ENCODE measurements around the gene DNMT1.
"Not testable (repeated sequence)": the region's sequence is repeated elsewhere in the genome, so short reads cannot be mapped to it uniquely, and the experiment has no call there.

Gene DNMT1

GRCh38 chr19:10182076-10182475, 12.7 kb downstream of the DNMT1 start:
- Histone ChIP-seq H2BK5ac (ENCODE audit: low read length) (no peak overlapping the region), H4K8ac (ENCODE audit: low read depth, low read length) (no peak overlapping the region), H3K79me1 (ENCODE audit: low read length) (peaks cover 7% of the 10 kb centered on the region), H3K56ac (ENCODE audit: low read length) (no peak overlapping the region), H3K4me3 (ENCODE audit: low read length) (no peak overlapping the region), H2BK15ac (replicated peaks; ENCODE audit: low read depth) (no peak overlapping the region), H3K79me2 (ENCODE audit: control insufficient read depth, insufficient read depth, low read length) (peaks cover 31% of the 10 kb centered on the region), H3K27me3 (ENCODE audit: insufficient read depth, low read length, poor library complexity) (no peaks in the 10 kb centered on the region), H4K5ac (ENCODE audit: low read length) (no peak overlapping the region), H3K23ac (ENCODE audit: low read length) (no peak overlapping the region), H3K36me3 (ENCODE audit: control insufficient read depth, insufficient read depth, low read length) (peaks cover 9% of the 10 kb centered on the region), H3K4me2 (ENCODE audit: low read length) (no peak overlapping the region), H3K9ac (ENCODE audit: low read length) (no peak overlapping the region), H3K27ac (ENCODE audit: low read depth, low read length) (no peak overlapping the region), H3K4me1 (ENCODE audit: control insufficient read depth, low read depth, low read length) (no peaks in the 10 kb centered on the region), H2BK120ac (ENCODE audit: low read depth, low read length) (no peak overlapping the region), H3K18ac (ENCODE audit: low read length) (no peak overlapping the region), H2AK5ac (ENCODE audit: low read length) (no peak overlapping the region), H3K4ac (ENCODE audit: low read depth, low read length) (no peak overlapping the region)
- DNase-seq: no peak
- WGBS (ENCODE audit: extremely low coverage, insufficient coverage, low lambda C conversion rate): no CpG with 5 or more reads among the region's 1 CpG

- H3K56ac ChIP-seq (ENCODE audit: low read length): no peak overlapping the region
- H3K4me2 ChIP-seq (ENCODE audit: low read length): no peak overlapping the region
- peaks cover 2% of the 10 kb centered on the region for H3K79me1 ChIP-seq (ENCODE audit: low read length)
- no peak overlapping the region for H3K9ac ChIP-seq (ENCODE audit: low read length)
- H2BK120ac ChIP-seq (ENCODE audit: low read depth, low read length): no peak overlapping the region
- H3K4me3 ChIP-seq (ENCODE audit: low read length): no peak overlapping the region
- no peaks in the 10 kb centered on the region for H3K4me1 ChIP-seq (ENCODE audit: control insufficient read depth, low read depth, low read length)
- H2BK5ac ChIP-seq (ENCODE audit: low read length): no peak overlapping the region
- H4K5ac ChIP-seq (ENCODE audit: low read length): no peak overlapping the region
- no peak overlapping the region for H4K8ac ChIP-seq (ENCODE audit: low read depth, low read length)
- no peak for DNase-seq
- no peak overlapping the region for H2AK5ac ChIP-seq (ENCODE audit: low read length)
- peaks cover 7% of the 10 kb centered on the region for H3K36me3 ChIP-seq (ENCODE audit: control insufficient read depth, insufficient read depth, low read length)
- no CpG with 5 or more reads among the region's 7 CpGs for WGBS (ENCODE audit: extremely low coverage, insufficient coverage, low lambda C conversion rate)
- no peaks in the 10 kb centered on the region for H3K27me3 ChIP-seq (ENCODE audit: insufficient read depth, low read length, poor library complexity)
- H3K4ac ChIP-seq (ENCODE audit: low read depth, low read length): no peak overlapping the region
- peaks cover 16% of the 10 kb centered on the region for H3K79me2 ChIP-seq (ENCODE audit: control insufficient read depth, insufficient read depth, low read length)
- no peak overlapping the region for H2BK15ac ChIP-seq (replicated peaks; ENCODE audit: low read depth)
- H3K23ac ChIP-seq (ENCODE audit: low read length): no peak overlapping the region
- no peak overlapping the region for H3K27ac ChIP-seq (ENCODE audit: low read depth, low read length)
- no peak overlapping the region for H3K18ac ChIP-seq (ENCODE audit: low read length)
Observed at GRCh38 chr19:10180459-10180858, 14.3 kb downstream of the DNMT1 start.

GRCh38 chr19:10180024-10180423, 14.7 kb downstream of the DNMT1 start:
- no CpG with 5 or more reads among the region's 6 CpGs for WGBS (ENCODE audit: extremely low coverage, insufficient coverage, low lambda C conversion rate)
- not testable (repeated sequence) for H3K27me3 ChIP-seq (ENCODE audit: insufficient read depth, low read length, poor library complexity); H2AK5ac ChIP-seq (ENCODE audit: low read length); DNase-seq; H3K4me1 ChIP-seq (ENCODE audit: control insufficient read depth, low read depth, low read length); H3K23ac ChIP-seq (ENCODE audit: low read length); H2BK5ac ChIP-seq (ENCODE audit: low read length); H3K9ac ChIP-seq (ENCODE audit: low read length); H3K18ac ChIP-seq (ENCODE audit: low read length); H3K56ac ChIP-seq (ENCODE audit: low read length); H3K79me1 ChIP-seq (ENCODE audit: low read length); H4K5ac ChIP-seq (ENCODE audit: low read length); H3K4ac ChIP-seq (ENCODE audit: low read depth, low read length); H2BK120ac ChIP-seq (ENCODE audit: low read depth, low read length); H3K4me2 ChIP-seq (ENCODE audit: low read length); H3K36me3 ChIP-seq (ENCODE audit: control insufficient read depth, insufficient read depth, low read length); H4K8ac ChIP-seq (ENCODE audit: low read depth, low read length); H3K27ac ChIP-seq (ENCODE audit: low read depth, low read length); H2BK15ac ChIP-seq (replicated peaks; ENCODE audit: low read depth); H3K4me3 ChIP-seq (ENCODE audit: low read length)
- H3K79me2 ChIP-seq (ENCODE audit: control insufficient read depth, insufficient read depth, low read length): peaks cover 15% of the 10 kb centered on the region

GRCh38 chr19:10173527-10173926, 21.2 kb downstream of the DNMT1 start:
- no peak overlapping the region for H3K4me3 ChIP-seq (ENCODE audit: low read length)
- no peaks in the 10 kb centered on the region for H3K4me1 ChIP-seq (ENCODE audit: control insufficient read depth, low read depth, low read length)
- WGBS (ENCODE audit: extremely low coverage, insufficient coverage, low lambda C conversion rate): no CpG with 5 or more reads among the region's 9 CpGs
- no peak overlapping the region for H4K8ac ChIP-seq (ENCODE audit: low read depth, low read length)
- no peaks in the 10 kb centered on the region for H3K79me2 ChIP-seq (ENCODE audit: control insufficient read depth, insufficient read depth, low read length)
- H3K23ac ChIP-seq (ENCODE audit: low read length): no peak overlapping the region
- no peak overlapping the region for H3K27ac ChIP-seq (ENCODE audit: low read depth, low read length)
- H3K36me3 ChIP-seq (ENCODE audit: control insufficient read depth, insufficient read depth, low read length): peaks cover 10% of the 10 kb centered on the region
- no peak overlapping the region for H2BK15ac ChIP-seq (replicated peaks; ENCODE audit: low read depth)
- H4K5ac ChIP-seq (ENCODE audit: low read length): no peak overlapping the region
- no peak overlapping the region for H2BK5ac ChIP-seq (ENCODE audit: low read length)
- H2AK5ac ChIP-seq (ENCODE audit: low read length): no peak overlapping the region
- H2BK120ac ChIP-seq (ENCODE audit: low read depth, low read length): no peak overlapping the region
- H3K4me2 ChIP-seq (ENCODE audit: low read length): no peak overlapping the region
- no peaks in the 10 kb centered on the region for H3K27me3 ChIP-seq (ENCODE audit: insufficient read depth, low read length, poor library complexity)
- H3K4ac ChIP-seq (ENCODE audit: low read depth, low read length): no peak overlapping the region
- no peak overlapping the region for H3K9ac ChIP-seq (ENCODE audit: low read length)
- H3K18ac ChIP-seq (ENCODE audit: low read length): no peak overlapping the region
- H3K79me1 ChIP-seq (ENCODE audit: low read length): no peaks in the 10 kb centered on the region
- DNase-seq: no peak
- no peak overlapping the region for H3K56ac ChIP-seq (ENCODE audit: low read length)

GRCh38 chr19:10168386-10168948, 26.3 kb downstream of the DNMT1 start:
- no peak overlapping the region for H2BK5ac ChIP-seq (ENCODE audit: low read length)
- H4K8ac ChIP-seq (ENCODE audit: low read depth, low read length): no peak overlapping the region
- no peak overlapping the region for H3K23ac ChIP-seq (ENCODE audit: low read length)
- H2AK5ac ChIP-seq (ENCODE audit: low read length): no peak overlapping the region
- H3K27ac ChIP-seq (ENCODE audit: low read depth, low read length): no peak overlapping the region
- H3K36me3 ChIP-seq (ENCODE audit: control insufficient read depth, insufficient read depth, low read length): peaks cover 10% of the 10 kb centered on the region
- no CpG with 5 or more reads among the region's 2 CpGs for WGBS (ENCODE audit: extremely low coverage, insufficient coverage, low lambda C conversion rate)
- no peak overlapping the region for H3K4ac ChIP-seq (ENCODE audit: low read depth, low read length)
- H3K4me2 ChIP-seq (ENCODE audit: low read length): no peak overlapping the region
- DNase-seq: no peak
- no peaks in the 10 kb centered on the region for H3K27me3 ChIP-seq (ENCODE audit: insufficient read depth, low read length, poor library complexity)
- no peak overlapping the region for H3K56ac ChIP-seq (ENCODE audit: low read length)
- no peaks in the 10 kb centered on the region for H3K4me1 ChIP-seq (ENCODE audit: control insufficient read depth, low read depth, low read length)
- H2BK120ac ChIP-seq (ENCODE audit: low read depth, low read length): no peak overlapping the region
- H3K79me2 ChIP-seq (ENCODE audit: control insufficient read depth, insufficient read depth, low read length): no peaks in the 10 kb centered on the region
- no peak overlapping the region for H3K18ac ChIP-seq (ENCODE audit: low read length)
- H3K9ac ChIP-seq (ENCODE audit: low read length): no peak overlapping the region
- H4K5ac ChIP-seq (ENCODE audit: low read length): no peak overlapping the region
- H3K79me1 ChIP-seq (ENCODE audit: low read length): no peaks in the 10 kb centered on the region
- no peak overlapping the region for H2BK15ac ChIP-seq (replicated peaks; ENCODE audit: low read depth)
- H3K4me3 ChIP-seq (ENCODE audit: low read length): no peak overlapping the region

- peaks cover 6% of the 10 kb centered on the region for H3K36me3 ChIP-seq (ENCODE audit: control insufficient read depth, insufficient read depth, low read length)
Observed at GRCh38 chr19:10167459-10167858, 27.3 kb downstream of the DNMT1 start.

More at GRCh38 chr19:10167459-10167858, 27.3 kb downstream of the DNMT1 start:
- no peaks in the 10 kb centered on the region for H3K27me3 ChIP-seq (ENCODE audit: insufficient read depth, low read length, poor library complexity)
- no peaks in the 10 kb centered on the region for H3K79me2 ChIP-seq (ENCODE audit: control insufficient read depth, insufficient read depth, low read length)
- no peak overlapping the region for H2BK15ac ChIP-seq (replicated peaks; ENCODE audit: low read depth)
- no peak overlapping the region for H4K8ac ChIP-seq (ENCODE audit: low read depth, low read length)
- H4K5ac ChIP-seq (ENCODE audit: low read length): no peak overlapping the region
- H3K56ac ChIP-seq (ENCODE audit: low read length): no peak overlapping the region
- H3K27ac ChIP-seq (ENCODE audit: low read depth, low read length): no peak overlapping the region
- H2AK5ac ChIP-seq (ENCODE audit: low read length): no peak overlapping the region
- no peak overlapping the region for H3K23ac ChIP-seq (ENCODE audit: low read length)
- H3K9ac ChIP-seq (ENCODE audit: low read length): no peak overlapping the region
- no peak overlapping the region for H3K4ac ChIP-seq (ENCODE audit: low read depth, low read length)
- DNase-seq: no peak
- no peak overlapping the region for H2BK120ac ChIP-seq (ENCODE audit: low read depth, low read length)
- H3K4me2 ChIP-seq (ENCODE audit: low read length): no peak overlapping the region
- H2BK5ac ChIP-seq (ENCODE audit: low read length): no peak overlapping the region
- WGBS (ENCODE audit: extremely low coverage, insufficient coverage, low lambda C conversion rate): no CpG with 5 or more reads among the region's 6 CpGs
- H3K18ac ChIP-seq (ENCODE audit: low read length): no peak overlapping the region
- H3K4me3 ChIP-seq (ENCODE audit: low read length): no peak overlapping the region
- H3K4me1 ChIP-seq (ENCODE audit: control insufficient read depth, low read depth, low read length): no peaks in the 10 kb centered on the region
- no peaks in the 10 kb centered on the region for H3K79me1 ChIP-seq (ENCODE audit: low read length)

All from mesendoderm (in vitro differentiated cells).